ENCODE results near the gene PLCL1. TPM values are rescaled to one million over a fixed set of nuclear protein-coding genes. Genes with fewer than 3 reads are reported as not detected.

PLCL1 gene
- total RNA-seq, 1 experiment from 2014 or later = 0.07 TPM

DNA sequence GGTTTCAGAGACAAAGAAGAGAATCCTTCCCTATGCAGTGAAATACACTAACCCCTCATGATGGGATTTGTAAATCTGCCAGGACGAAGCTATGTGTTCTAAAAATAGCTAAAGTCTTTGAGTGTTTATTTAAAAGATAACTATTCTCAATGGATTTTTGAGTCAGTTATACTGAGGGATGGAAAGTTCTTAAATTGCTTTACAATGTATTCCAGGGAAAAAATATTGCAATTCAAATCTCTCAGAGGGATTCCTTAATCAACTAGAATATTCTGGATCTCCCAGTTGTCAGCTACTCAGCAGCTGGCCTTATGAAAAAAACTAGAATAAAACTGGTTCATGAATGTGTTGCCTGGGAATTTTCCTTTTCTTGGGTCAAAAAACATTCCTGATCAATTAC, 312.4 kb downstream of the PLCL1 start (continued):
- no peak for TF ChIP-seq ZNF671 (CRISPR knock-in tag; IDR thresholded peaks at IDR 0.05)
- TF ChIP-seq, protein P1, sequence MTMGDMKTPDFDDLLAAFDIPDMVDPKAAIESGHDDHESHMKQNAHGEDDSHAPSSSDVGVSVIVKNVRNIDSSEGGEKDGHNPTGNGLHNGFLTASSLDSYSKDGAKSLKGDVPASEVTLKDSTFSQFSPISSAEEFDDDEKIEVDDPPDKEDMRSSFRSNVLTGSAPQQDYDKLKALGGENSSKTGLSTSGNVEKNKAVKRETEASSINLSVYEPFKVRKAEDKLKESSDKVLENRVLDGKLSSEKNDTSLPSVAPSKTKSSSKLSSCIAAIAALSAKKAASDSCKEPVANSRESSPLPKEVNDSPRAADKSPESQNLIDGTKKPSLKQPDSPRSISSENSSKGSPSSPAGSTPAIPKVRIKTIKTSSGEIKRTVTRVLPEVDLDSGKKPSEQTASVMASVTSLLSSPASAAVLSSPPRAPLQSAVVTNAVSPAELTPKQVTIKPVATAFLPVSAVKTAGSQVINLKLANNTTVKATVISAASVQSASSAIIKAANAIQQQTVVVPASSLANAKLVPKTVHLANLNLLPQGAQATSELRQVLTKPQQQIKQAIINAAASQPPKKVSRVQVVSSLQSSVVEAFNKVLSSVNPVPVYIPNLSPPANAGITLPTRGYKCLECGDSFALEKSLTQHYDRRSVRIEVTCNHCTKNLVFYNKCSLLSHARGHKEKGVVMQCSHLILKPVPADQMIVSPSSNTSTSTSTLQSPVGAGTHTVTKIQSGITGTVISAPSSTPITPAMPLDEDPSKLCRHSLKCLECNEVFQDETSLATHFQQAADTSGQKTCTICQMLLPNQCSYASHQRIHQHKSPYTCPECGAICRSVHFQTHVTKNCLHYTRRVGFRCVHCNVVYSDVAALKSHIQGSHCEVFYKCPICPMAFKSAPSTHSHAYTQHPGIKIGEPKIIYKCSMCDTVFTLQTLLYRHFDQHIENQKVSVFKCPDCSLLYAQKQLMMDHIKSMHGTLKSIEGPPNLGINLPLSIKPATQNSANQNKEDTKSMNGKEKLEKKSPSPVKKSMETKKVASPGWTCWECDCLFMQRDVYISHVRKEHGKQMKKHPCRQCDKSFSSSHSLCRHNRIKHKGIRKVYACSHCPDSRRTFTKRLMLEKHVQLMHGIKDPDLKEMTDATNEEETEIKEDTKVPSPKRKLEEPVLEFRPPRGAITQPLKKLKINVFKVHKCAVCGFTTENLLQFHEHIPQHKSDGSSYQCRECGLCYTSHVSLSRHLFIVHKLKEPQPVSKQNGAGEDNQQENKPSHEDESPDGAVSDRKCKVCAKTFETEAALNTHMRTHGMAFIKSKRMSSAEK (CRISPR knock-in tag; IDR thresholded peaks at IDR 0.05; ENCODE audit: borderline replicate concordance) = no peak
- no peak for TF ChIP-seq NR3C1 (CRISPR knock-in tag; conservative IDR thresholded peaks at IDR 0.05; ENCODE audit: low read depth)
- TF ChIP-seq, protein P2, sequence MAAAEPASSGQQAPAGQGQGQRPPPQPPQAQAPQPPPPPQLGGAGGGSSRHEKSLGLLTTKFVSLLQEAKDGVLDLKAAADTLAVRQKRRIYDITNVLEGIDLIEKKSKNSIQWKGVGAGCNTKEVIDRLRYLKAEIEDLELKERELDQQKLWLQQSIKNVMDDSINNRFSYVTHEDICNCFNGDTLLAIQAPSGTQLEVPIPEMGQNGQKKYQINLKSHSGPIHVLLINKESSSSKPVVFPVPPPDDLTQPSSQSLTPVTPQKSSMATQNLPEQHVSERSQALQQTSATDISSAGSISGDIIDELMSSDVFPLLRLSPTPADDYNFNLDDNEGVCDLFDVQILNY (CRISPR knock-in tag; IDR thresholded peaks at IDR 0.05) = no peak
- TF ChIP-seq, protein P3, sequence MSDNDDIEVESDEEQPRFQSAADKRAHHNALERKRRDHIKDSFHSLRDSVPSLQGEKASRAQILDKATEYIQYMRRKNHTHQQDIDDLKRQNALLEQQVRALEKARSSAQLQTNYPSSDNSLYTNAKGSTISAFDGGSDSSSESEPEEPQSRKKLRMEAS (CRISPR knock-in tag; IDR thresholded peaks at IDR 0.05) = no peak
- no peak for TF ChIP-seq TEAD4 (CRISPR knock-in tag; IDR thresholded peaks at IDR 0.05)

DNA sequence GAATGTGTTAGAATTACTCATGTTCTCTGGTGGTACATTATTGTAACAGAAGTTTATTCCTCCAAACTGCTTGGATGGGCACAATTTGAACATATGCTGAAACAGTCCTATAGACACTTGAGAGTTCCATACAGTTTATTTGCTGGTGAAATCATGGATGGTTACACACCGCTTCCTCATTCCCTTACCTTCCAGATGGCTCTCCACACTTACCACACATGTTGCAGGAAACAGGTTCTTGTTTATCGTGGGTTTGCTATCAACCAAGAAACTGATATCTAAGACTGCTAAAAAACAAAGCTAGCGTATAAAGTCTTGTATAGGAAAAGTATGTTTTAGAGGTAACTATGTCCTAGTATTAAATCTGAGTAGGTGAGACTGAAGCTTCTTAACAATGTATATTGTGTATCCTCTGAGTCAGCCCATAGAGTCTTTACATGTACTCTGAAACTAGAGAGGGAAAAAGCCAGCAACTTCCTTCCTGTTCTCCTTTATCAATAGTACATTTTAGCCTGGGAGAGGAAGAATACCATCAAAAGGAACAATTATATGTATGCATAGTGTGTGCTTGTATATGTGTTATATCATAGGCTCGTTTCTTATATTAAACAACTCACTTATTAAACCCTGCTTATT, 313.1 kb downstream of the PLCL1 start:
- POLR2A ChIA-PET = no interaction called here
- CTCF ChIA-PET = interaction anchor here (2.2 kb wide), 1 partner anchor 179 kb away, joined by 4 read pairs; no protein-coding TSS in a partner anchor
- Mint-ChIP-seq H3K27me3 (ENCODE audit: low read depth) (no peaks in the 10 kb centered on the region), H3K4me3 (no peak overlapping the region), H3K9me3 (peaks cover 4% of the 10 kb centered on the region; the same call in 1 of the 2 replicates), H3K36me3 (no peaks in the 10 kb centered on the region), H3K4me1 (no peaks in the 10 kb centered on the region), H3K27ac (no peak overlapping the region)
- DNase-seq (ENCODE audit: low spot score) = no peak
- no peak for ATAC-seq
- TF ChIP-seq ETV6 (CRISPR knock-in tag; IDR thresholded peaks at IDR 0.05) (no peak), JAZF1 (CRISPR knock-in tag; IDR thresholded peaks at IDR 0.05) (no peak), TCF7 (CRISPR knock-in tag; IDR thresholded peaks at IDR 0.05; ENCODE audit: low read depth) (no peak)
- TF ChIP-seq, protein P4, sequence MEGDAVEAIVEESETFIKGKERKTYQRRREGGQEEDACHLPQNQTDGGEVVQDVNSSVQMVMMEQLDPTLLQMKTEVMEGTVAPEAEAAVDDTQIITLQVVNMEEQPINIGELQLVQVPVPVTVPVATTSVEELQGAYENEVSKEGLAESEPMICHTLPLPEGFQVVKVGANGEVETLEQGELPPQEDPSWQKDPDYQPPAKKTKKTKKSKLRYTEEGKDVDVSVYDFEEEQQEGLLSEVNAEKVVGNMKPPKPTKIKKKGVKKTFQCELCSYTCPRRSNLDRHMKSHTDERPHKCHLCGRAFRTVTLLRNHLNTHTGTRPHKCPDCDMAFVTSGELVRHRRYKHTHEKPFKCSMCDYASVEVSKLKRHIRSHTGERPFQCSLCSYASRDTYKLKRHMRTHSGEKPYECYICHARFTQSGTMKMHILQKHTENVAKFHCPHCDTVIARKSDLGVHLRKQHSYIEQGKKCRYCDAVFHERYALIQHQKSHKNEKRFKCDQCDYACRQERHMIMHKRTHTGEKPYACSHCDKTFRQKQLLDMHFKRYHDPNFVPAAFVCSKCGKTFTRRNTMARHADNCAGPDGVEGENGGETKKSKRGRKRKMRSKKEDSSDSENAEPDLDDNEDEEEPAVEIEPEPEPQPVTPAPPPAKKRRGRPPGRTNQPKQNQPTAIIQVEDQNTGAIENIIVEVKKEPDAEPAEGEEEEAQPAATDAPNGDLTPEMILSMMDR (IDR thresholded peaks at IDR 0.05) = no peak

DNA sequence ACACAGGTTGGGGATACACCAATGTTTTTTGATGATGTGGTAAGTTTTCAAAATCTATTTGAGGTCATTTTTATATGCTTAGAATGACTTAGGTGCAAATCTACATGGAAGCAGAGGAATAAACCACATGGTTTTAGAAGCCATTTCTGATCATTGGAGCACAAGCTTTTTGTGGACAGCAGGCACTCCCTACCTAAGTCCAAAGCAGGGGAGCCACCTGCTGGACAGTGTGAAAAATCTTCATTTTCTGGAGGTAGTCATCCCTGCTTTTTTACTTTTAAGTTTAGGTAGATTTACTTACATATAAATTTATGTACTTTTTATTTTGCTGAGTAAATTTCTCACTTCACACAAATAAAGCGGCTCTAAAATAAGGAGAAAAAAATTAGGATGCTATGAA, 323.2 kb downstream of the PLCL1 start:
- DNase-seq (ENCODE audit: low spot score) = peak; percentile 33
- no peaks in the 10 kb centered on the region for H3K36me3 Mint-ChIP-seq
- no peak overlapping the region for H3K4me3 Mint-ChIP-seq

More for the DNA sequence above, 323.2 kb downstream of the PLCL1 start:
- ChIA-PET CTCF (interaction anchor here (0.6 to 2.0 kb wide), 13 partner anchors 8 to 326 kb away, joined by 3 to 20 read pairs (median 4); partner anchors contain the start of gene PLCL1), POLR2A (no interaction called here)
- H3K9me3 Mint-ChIP-seq = no peaks in the 10 kb centered on the region
- no peak overlapping the region for H3K27ac Mint-ChIP-seq
- TF ChIP-seq, protein P5, sequence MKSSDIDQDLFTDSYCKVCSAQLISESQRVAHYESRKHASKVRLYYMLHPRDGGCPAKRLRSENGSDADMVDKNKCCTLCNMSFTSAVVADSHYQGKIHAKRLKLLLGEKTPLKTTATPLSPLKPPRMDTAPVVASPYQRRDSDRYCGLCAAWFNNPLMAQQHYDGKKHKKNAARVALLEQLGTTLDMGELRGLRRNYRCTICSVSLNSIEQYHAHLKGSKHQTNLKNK (CRISPR knock-in tag; IDR thresholded peaks at IDR 0.05) = no peak
- TF ChIP-seq, protein P6, sequence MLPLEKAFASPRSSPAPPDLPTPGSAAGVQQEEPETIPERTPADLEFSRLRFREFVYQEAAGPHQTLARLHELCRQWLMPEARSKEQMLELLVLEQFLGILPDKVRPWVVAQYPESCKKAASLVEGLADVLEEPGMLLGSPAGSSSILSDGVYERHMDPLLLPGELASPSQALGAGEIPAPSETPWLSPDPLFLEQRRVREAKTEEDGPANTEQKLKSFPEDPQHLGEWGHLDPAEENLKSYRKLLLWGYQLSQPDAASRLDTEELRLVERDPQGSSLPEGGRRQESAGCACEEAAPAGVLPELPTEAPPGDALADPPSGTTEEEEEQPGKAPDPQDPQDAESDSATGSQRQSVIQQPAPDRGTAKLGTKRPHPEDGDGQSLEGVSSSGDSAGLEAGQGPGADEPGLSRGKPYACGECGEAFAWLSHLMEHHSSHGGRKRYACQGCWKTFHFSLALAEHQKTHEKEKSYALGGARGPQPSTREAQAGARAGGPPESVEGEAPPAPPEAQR (CRISPR knock-in tag; IDR thresholded peaks at IDR 0.05) = no peak
- TF ChIP-seq ZNF396 (CRISPR knock-in tag; IDR thresholded peaks at IDR 0.05; ENCODE audit: borderline replicate concordance) = no peak
- TF ChIP-seq, protein P4 (IDR thresholded peaks at IDR 0.05) = peak; percentile 54; the same call in 1 of the 2 replicates
- no peak for TF ChIP-seq SOX15 (CRISPR knock-in tag; IDR thresholded peaks at IDR 0.05)
- TF ChIP-seq, protein P7, sequence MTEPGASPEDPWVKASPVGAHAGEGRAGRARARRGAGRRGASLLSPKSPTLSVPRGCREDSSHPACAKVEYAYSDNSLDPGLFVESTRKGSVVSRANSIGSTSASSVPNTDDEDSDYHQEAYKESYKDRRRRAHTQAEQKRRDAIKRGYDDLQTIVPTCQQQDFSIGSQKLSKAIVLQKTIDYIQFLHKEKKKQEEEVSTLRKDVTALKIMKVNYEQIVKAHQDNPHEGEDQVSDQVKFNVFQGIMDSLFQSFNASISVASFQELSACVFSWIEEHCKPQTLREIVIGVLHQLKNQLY (CRISPR knock-in tag; IDR thresholded peaks at IDR 0.05) = no peak
- no peaks in the 10 kb centered on the region for H3K4me1 Mint-ChIP-seq
- peak; percentile 83 for ATAC-seq
- no peaks in the 10 kb centered on the region for H3K27me3 Mint-ChIP-seq (ENCODE audit: low read depth)

Measured in WTC11 (cell line).